A673 (cell line): ENCODE results near the gene ANKMY1. TPM values are rescaled to one million over a fixed set of nuclear protein-coding genes. Genes with fewer than 3 reads are reported as not detected.

Experiments
- BruUV-seq: library from RNA; stranded (reverse); fragments of 400-500 nt; replicated peaks from 2 replicates; lab custom pipeline; 2021; lab: Mats Ljungman, UMichigan
- CTCF ChIA-PET: fragments of 300-600 bp; sonication (Branson Sonifier 250); formaldehyde crosslinking; loops from one replicate; lab custom pipeline; 2022; ENCODE audit warnings: antibody characterized with exemption; lab: Charles Lee
- POLR2A ChIA-PET: fragments of 300-600 bp; sonication (Branson Sonifier 250); formaldehyde crosslinking; loops from one replicate; lab custom pipeline; 2022; ENCODE audit warnings: antibody characterized with exemption; ENCODE audit not compliant: low non-redundant PET; lab: Charles Lee
- DNase-seq: peaks from one replicate; pipeline ENCODE4 v3.0.0-alpha.2; 2015; ENCODE audit warnings: low spot score
- H3K27ac ChIP-seq: fragments of 200-600 bp; sonication (generic); 2 replicates; pipeline ENCODE4 v1.5.1; 2016; ENCODE audit warnings: mixed run types, low read depth, mild to moderate bottlenecking, mixed read lengths, antibody characterized with exemption, low read length; ENCODE audit not compliant: poor library complexity, severe bottlenecking
- H3K27me3 ChIP-seq: fragments of 200-600 bp; sonication (generic); replicated peaks from 2 replicates; pipeline ENCODE4 v1.6.1; 2017; ENCODE audit warnings: mixed run types, low read depth, mild to moderate bottlenecking, mixed read lengths, antibody characterized with exemption, low read length; ENCODE audit not compliant: insufficient read depth, poor library complexity
- H3K36me3 ChIP-seq: fragments of 200-600 bp; sonication (generic); 2 replicates; pipeline ENCODE4 v1.6.1; 2016; ENCODE audit warnings: mixed run types, mild to moderate bottlenecking, mixed read lengths, antibody characterized with exemption, low read length; ENCODE audit not compliant: insufficient read depth, poor library complexity, severe bottlenecking
- H3K4me1 ChIP-seq: fragments of 200-600 bp; sonication (generic); 2 replicates; pipeline ENCODE4 v1.6.1; 2017; ENCODE audit warnings: mixed run types, mild to moderate bottlenecking, mixed read lengths, antibody characterized with exemption, low read length; ENCODE audit not compliant: insufficient read depth, poor library complexity, severe bottlenecking
- H3K4me3 ChIP-seq: fragments of 200-600 bp; sonication (generic); 2 replicates; pipeline ENCODE4 v1.5.1; 2016; ENCODE audit warnings: low read depth, mixed run types, mild to moderate bottlenecking, mixed read lengths, low read length; ENCODE audit not compliant: poor library complexity, severe bottlenecking
- H3K9me3 ChIP-seq: fragments of 200-600 bp; sonication (generic); 2 replicates; pipeline ENCODE4 v1.6.1; 2016; ENCODE audit warnings: mixed run types, low read depth, mild to moderate bottlenecking, mixed read lengths, antibody characterized with exemption, low read length; ENCODE audit not compliant: poor library complexity, severe bottlenecking
- EZH2 ChIP-seq: fragments of 200-600 bp; sonication (generic); IDR thresholded peaks from 2 replicates; pipeline ENCODE4 v1.6.1; 2017; ENCODE audit warnings: borderline replicate concordance, low read depth, mild to moderate bottlenecking, mixed read lengths, antibody characterized with exemption, low read length; ENCODE audit not compliant: poor library complexity, severe bottlenecking
- intact Hi-C: fragments of 100-400 bp; cut with micrococcal nuclease; formaldehyde crosslinking; loops from one replicate; pipeline ENCODE4 v1.10.0; 2022; ENCODE audit not compliant: unreplicated experiment
- total RNA-seq: library from RNA; stranded (reverse); gene quantifications from 2 replicates; pipeline ENCODE4 v1.2.3, GENCODE V29; 2021
- TF ChIP-seq, protein P1 (sequence below): fragments of 300-800, 200-600 bp; sonication (generic); conservative IDR thresholded peaks from 2 replicates; pipeline ENCODE4 v1.5.1; 2017; ENCODE audit warnings: low read depth, mild to moderate bottlenecking, antibody characterized with exemption, low read length, moderate library complexity, mixed read lengths

The ANKMY1 gene
- total RNA-seq, 1 experiment from 2014 or later = 21.8 TPM

- no peaks in the 10 kb centered on the region for H3K27me3 ChIP-seq
- intact Hi-C loops = no loop called here
- DNase-seq = no peak
- ChIA-PET POLR2A (no interaction called here), CTCF (no interaction called here)
- TF ChIP-seq, protein P1, sequence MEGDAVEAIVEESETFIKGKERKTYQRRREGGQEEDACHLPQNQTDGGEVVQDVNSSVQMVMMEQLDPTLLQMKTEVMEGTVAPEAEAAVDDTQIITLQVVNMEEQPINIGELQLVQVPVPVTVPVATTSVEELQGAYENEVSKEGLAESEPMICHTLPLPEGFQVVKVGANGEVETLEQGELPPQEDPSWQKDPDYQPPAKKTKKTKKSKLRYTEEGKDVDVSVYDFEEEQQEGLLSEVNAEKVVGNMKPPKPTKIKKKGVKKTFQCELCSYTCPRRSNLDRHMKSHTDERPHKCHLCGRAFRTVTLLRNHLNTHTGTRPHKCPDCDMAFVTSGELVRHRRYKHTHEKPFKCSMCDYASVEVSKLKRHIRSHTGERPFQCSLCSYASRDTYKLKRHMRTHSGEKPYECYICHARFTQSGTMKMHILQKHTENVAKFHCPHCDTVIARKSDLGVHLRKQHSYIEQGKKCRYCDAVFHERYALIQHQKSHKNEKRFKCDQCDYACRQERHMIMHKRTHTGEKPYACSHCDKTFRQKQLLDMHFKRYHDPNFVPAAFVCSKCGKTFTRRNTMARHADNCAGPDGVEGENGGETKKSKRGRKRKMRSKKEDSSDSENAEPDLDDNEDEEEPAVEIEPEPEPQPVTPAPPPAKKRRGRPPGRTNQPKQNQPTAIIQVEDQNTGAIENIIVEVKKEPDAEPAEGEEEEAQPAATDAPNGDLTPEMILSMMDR = no peak
- TF ChIP-seq EZH2 = no peak
- H3K36me3 ChIP-seq = peaks cover 15% of the 10 kb centered on the region
- BruUV-seq = no TSS peak
- H3K4me1 ChIP-seq = no peaks in the 10 kb centered on the region
- H3K4me3 ChIP-seq = no peak overlapping the region
- H3K9me3 ChIP-seq = no peaks in the 10 kb centered on the region
- H3K27ac ChIP-seq = no peak overlapping the region
Measured at GRCh38 chr2:240576436-240577205, 18.8 kb upstream of the ANKMY1 start.

GRCh38 chr2:240576036-240576435 is 18.2 kb upstream of the ANKMY1 start:
- no peak overlapping the region for H3K27ac ChIP-seq
- no peaks in the 10 kb centered on the region for H3K27me3 ChIP-seq
- ChIA-PET CTCF (no interaction called here), POLR2A (no interaction called here)
- no TSS peak for BruUV-seq
- H3K36me3 ChIP-seq = peaks cover 11% of the 10 kb centered on the region
- TF ChIP-seq EZH2 = no peak
- TF ChIP-seq, protein P1 = no peak
- no peaks in the 10 kb centered on the region for H3K4me1 ChIP-seq
- no peaks in the 10 kb centered on the region for H3K9me3 ChIP-seq
- intact Hi-C loops = no loop called here
- H3K4me3 ChIP-seq = no peak overlapping the region
- no peak for DNase-seq

DNA sequence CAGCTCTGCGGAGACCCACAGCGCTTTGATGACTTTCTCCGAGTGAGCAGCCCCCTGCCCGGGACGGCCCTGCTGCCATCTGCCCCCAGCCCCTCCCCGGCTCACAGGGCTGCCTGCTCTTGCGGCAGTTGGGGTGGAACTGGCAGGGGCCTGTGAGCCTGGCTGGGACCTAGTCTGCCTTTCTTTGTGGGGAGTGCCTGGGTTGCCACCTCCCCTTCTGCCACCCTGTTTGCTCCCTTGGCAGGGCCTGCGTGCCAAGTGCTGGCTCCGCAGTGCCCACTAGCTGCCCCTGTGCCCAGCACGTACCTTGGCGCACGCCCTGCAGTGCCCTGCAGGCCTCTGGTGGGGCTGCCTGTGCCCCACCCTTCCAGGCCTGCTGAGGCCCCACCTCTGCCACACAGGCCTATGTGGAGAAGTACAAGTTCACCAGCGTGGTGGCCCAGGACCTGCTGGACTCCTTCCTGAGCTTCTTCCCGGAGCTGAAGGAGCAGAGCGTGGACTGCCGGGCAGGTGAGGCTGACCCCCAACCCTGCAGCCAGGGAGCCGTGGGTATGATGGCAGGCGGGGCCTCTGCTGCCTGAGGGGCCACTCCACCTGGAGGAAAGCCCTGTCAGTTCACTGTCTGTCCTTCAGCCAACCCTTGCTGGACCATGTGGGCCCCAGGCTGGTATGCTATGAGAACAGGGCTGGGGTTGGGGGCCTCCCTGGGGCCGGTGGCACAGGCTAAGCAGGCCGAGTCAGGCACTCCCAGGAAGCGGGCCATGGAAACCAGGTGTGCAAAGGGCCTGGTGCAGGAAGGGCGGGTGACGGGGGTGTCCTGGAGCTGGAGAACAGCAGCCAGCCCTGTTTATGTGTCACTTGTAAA is 17.5 kb upstream of the ANKMY1 start:
- POLR2A ChIA-PET = no interaction called here
- H3K36me3 ChIP-seq = peaks cover 8% of the 10 kb centered on the region
- no peaks in the 10 kb centered on the region for H3K27me3 ChIP-seq
- no TSS peak for BruUV-seq
- CTCF ChIA-PET = no interaction called here
- no peaks in the 10 kb centered on the region for H3K4me1 ChIP-seq
- no peak overlapping the region for H3K27ac ChIP-seq
- DNase-seq = no peak
- no peak overlapping the region for H3K4me3 ChIP-seq
- TF ChIP-seq EZH2 = no peak
- TF ChIP-seq, protein P1 = no peak
- intact Hi-C loops = no loop called here
- H3K9me3 ChIP-seq = no peaks in the 10 kb centered on the region
